GM23248 (cell line): Measurements from ENCODE around the gene KLHL14.

Experiments
- EZH2 ChIP-seq: fragments of 200-600 bp; sonication (generic); IDR thresholded peaks from 2 replicates; pipeline ENCODE4 v1.6.1; 2018; ENCODE audit warnings: antibody characterized with exemption, mild to moderate bottlenecking; ENCODE audit not compliant: insufficient read depth, poor library complexity, severe bottlenecking
- EZH2phosphoT487 ChIP-seq: fragments of 200-600 bp; sonication (generic); IDR thresholded peaks from 2 replicates; pipeline ENCODE4 v1.6.1; 2018; ENCODE audit warnings: antibody characterized with exemption, moderate library complexity, mild to moderate bottlenecking, low read depth; ENCODE audit not compliant: insufficient read depth

DNA sequence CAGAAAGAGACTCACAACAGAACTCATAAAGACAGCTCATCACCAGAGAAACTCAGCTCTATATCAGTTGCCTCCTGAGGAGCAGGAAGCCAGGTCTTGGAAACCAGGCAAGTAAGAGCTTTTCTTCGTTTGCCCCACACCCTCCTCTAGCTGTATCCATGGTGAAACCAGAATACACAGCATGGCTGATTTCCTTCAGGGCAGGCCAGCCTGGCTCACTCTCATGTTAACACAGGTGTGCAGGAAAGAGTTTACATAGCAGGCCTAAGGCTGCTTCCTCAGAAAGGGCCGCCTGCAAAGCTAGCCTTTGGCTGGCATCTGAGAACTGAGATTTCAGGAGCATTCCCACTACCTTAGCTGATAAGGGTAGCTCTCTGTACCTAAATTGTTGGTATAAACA, 65.7 kb downstream of the KLHL14 start:
- no peak for TF ChIP-seq EZH2phosphoT487
- no peak for TF ChIP-seq EZH2
